HG02938 (cell line): ENCODE results near the gene BCL2A1.
A peak's percentile ranks its signal among the peaks of the same experiment; 100 is the strongest.
"Not testable (repeated sequence)": the region's sequence is repeated elsewhere in the genome, so short reads cannot be mapped to it uniquely, and the experiment has no call there.

Experiments used
- ATAC-seq: cut with Tn5 transposase; IDR thresholded peaks from one replicate; pipeline ENCODE4 v1.9.1; 2021; ENCODE audit warnings: mild to moderate bottlenecking, moderate library complexity; ENCODE audit not compliant: unreplicated experiment

Gene BCL2A1

DNA sequence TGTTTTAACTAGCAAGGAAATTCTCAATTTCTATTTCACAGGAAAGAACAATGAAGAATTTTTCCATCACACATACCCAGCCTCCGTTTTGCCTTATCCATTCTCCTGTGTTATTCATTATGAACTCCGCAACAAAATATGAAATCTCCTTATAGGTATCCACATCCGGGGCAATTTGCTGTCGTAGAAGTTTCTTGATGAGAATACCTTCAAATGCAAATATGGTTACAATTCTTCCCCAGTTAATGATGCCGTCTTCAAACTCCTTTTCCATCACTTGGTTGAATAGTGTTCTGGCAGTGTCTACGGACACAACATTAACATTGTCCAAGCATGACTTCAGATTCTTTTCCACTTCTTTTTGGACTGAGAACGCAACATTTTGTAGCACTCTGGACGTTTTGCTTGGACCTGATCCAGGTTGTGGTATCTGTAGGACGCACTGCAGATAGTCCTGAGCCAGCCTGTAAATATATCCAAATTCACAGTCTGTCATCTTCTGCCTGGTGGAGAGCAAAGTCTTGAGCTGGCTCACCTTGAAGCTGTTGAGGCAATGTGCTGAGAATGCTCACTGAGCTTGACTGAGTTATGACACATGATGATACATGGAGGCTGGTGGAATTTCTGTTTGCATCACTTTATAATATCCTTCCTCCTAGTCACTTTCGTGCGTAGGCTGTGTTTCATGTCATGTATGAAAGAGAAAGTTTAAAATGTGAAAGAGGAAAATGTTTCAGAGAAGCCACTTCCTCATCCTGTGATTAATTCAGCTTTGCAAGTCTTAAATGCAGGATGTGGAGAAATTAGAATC is at the start of gene BCL2A1:
Gene BCL2A1, minus strand, starts transcription at position 573 of the 811 bp plus-strand sequence. Its CDS starts 77 bp downstream, at position 496.
- peak; percentile 69 for ATAC-seq

DNA sequence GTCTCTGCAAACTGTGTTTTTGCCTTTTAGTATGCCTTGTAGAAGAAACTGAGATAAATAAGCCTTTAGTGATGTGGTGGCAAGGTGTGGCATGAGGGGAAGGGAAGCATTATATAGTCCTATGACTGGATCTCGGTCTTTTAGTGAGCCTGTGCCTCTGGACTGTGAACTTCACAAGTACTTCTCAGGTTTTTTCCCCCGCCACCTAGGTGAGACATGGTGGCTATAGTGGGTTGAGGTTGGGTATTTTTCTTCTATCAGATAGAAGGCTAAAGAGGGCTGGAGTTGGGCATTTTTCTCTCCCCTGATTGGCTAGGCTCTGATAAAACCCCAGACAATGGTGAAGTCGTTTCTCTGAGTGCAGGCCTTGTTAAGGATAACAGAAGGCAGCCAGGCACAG is 49.7 kb upstream of the BCL2A1 start:
- ATAC-seq, result no peak

DNA sequence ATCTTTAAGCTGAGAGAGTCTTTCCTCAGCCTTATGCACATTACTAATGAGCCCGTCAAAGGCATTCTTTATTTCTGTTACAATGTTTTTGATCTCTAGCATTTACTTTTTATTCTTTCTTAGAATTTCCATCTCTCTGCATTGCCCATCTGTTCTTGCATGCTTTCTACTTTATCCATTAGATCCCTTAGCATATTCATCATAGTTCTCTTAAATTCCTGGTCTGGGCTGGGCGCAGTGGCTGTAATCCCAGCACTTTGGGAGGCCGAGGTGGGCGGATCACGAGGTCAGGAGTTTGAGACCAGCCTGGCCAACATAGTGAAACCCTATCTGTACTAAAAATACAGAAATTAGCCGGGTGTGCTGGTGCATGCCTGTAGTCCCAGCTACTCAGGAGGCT is 49.2 kb upstream of the BCL2A1 start:
- ATAC-seq, result not testable (repeated sequence)

DNA sequence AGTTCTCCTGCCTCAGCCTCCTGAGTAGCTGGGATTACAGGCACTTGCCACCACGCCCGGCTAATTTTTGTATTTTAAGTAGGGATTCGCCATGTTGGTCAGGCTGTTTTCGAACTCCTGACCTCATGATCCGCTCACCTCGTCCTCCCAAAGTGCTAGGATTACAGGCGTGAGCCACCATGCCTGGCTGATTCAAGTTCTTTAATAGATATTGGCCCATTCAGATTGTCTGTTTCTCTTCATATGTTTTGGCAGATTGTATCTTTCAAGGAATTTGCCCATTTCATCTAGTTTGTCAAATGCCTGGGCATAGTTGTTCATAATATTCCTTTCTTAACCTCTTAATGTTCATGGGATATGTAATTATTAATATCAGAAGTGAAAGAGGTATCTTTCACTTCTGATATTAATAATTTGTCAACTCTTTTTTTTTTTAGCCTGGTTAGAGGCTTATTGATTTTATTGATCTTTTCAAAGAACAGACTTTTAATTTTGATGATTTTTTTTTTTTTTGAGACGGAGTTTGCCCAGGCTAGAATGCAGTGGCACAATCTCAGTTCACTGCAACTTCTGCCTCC is 48.3 kb upstream of the BCL2A1 start:
- no peak for ATAC-seq

DNA sequence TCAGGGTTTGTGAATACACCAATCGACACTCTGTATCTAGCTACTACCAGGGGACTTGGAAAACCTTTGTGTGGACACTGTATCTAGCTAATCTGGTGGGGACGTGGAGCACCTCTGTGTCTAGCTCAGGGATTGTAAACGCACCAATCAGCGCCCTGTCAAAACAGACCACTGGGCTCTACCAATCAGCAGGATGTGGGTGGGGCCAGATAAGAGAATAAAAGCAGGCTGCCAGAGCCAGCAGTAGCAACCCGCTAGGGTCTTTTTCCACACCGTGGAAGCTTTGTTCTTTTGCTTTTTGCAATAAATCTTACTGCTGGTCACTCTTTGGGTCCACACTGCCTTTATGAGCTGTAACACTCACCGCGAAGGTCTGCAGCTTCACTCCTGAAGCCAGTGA is 46.1 kb upstream of the BCL2A1 start:
- ATAC-seq, result not testable (repeated sequence)

DNA sequence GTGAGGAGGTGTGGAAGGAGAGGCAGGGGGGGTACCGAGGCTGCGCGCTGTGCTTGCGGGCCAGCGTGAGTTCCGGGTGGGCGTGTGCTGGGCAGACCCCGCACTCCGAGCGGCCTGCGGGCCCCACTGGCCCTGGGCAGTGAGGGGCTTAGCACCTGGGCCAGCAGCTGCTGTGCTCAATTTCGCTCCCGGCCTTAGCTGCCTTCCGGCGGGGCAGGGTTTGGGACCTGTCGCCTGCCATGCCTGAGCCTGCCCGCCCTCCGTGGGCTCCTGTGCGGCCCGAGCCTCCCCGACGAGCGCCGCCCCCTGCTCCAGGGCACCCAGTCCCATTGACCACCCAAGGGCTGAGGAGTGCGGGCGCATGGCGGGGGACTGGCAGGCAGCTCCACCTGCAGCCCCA is 45.5 kb upstream of the BCL2A1 start:
- not testable (repeated sequence) for ATAC-seq

DNA sequence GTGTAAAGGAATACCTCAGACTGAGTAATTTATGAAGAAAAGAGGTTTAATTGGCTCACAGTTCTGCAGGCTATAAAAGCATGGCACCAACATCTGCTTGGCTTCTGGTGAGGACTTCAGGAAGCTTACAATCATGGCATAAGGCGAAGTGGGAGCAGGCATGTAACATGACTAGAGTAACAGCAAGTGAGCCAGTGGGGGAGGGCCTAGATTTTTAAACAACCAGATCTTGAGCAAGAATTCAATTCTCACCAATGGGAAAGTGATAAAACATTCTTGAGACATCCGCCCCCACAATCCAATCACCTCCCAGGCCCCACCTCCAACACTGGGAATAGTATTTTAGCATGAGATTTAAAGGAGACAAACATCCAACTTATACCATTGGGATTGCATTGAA is 44.2 kb upstream of the BCL2A1 start:
- no peak for ATAC-seq

DNA sequence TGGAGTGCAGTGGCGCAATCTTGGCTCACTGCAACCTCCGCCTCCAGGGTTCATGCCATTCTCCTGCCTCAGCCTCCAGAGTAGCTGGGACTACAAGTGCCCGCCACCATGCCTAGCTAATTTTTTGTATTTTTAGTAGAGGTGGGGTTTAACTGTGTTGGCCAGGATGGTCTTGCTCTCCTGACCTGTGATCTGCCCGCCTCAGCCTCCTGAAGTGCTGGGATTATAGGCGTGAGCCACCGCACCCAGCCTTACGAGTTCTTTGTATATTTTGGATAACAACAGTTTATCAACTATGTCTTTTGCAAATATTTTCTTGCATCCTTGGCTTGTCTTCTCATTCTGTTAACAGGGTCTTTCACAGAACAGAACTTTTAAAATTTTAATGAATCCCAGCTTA is 43.2 kb upstream of the BCL2A1 start:
- not testable (repeated sequence) for ATAC-seq

DNA sequence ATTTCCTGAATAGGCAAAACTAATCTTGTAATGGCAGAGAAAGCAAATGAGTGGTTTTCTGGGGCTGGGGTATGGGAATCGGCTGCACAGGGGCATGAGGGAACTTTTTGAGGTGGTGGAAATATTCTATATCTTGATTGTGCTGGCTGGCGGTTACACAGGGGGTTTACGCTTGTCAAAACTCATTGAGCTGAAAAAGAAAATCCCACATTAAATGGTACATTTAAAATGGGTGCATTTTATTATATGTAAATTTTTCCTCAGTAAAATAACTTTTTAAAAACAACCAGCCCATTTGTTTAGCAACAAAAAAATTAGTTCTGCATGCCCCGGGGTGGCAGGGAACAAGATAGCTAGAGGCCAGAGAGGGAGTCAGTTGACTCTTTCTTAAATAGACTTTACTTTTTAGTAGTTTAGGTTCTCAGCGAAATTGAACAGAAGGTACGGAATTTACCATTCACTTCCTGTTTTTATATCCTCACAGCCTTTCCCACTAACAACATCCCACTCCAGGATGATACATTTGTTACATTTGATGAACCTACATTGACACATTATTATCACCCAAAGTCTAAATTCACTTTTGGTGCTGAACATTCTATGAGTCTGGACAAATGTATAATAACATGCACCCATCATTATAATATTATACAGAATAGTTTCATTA is 41.2 kb upstream of the BCL2A1 start:
- no peak for ATAC-seq

DNA sequence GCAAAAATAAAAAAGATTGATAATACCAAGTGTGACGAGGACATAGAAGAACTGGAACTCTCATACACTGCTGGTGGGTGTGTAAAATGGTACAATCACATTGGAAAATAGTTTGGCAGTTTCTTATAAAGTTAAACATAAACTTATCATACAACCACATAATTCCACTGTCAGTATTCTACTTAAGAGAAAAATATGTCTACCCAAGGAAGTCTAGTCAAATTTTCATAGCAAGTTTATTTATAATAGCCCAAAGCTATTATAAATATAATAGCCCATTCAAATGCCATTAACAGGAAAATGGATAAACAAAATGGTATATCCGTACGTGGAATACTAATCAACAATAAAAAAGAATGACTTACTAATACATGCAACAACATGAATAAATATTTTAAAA is 40.6 kb upstream of the BCL2A1 start:
- ATAC-seq, result no peak

DNA sequence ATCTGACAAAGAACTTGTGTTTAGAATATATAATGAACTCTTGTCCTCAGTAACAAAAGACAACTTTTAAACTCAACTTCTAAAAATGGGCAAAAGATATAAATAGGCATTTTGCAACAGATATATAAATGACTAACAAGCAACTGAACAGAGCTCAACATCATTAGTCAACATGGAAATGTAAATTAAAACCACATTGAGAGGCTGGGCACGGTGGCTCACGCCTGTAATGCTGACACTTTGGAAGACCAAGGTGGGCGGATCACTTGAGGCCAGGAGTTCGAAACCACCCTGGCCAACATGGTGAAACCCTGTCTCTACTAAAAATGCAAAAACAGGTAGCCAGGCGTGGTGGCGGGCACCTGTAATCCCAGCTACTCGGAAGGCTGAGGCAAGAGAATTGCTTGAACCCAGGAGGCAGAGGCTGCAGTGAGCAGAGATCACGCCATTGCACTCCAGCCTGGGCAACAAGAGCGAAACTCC is 40.1 kb upstream of the BCL2A1 start:
- peak; percentile 58 for ATAC-seq

DNA sequence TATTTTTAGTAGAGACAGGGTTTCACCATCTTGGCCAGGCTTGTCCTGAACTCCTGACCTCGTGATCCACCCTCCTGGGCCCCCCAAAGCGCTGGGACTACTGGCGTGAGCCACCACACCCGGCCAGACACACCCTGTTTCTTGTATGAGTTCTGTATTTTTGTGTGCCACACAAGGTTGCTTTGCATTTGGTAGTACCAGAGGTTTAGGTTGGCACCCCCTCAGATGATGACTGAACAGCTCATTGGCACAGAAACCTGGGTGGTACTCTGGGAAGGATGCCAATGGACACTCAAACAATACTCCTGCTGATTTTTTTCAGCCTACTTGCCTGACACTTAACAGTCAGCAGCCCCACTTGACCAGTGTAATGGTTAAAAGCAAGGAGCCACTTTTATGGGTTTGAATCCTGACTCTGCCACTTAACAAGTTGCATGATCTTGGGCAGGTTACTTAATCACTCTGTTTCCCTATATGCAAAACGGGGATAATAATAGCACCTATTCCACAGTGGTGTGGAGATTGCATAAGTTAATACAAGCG is 39.2 kb upstream of the BCL2A1 start:
- ATAC-seq, result no peak

DNA sequence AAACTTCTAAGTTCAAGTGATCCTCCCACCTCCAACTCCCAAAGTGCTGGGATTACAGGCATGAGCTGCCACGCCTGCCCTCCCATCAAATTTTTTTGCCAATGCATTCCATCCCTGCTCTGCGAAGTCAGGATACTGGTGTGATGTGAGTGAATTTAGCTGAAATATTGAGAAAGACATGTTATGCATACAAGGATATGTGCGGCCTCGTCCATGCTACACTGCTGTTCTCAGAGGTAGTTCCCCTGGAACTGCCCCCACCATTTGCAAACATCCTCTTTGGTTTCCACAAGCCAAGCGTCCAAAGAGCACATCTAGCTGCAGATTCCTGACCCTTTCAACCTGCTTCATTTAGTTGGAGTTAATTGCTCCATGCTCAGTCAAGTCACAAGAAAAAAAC is 36.5 kb upstream of the BCL2A1 start:
- no peak for ATAC-seq

DNA sequence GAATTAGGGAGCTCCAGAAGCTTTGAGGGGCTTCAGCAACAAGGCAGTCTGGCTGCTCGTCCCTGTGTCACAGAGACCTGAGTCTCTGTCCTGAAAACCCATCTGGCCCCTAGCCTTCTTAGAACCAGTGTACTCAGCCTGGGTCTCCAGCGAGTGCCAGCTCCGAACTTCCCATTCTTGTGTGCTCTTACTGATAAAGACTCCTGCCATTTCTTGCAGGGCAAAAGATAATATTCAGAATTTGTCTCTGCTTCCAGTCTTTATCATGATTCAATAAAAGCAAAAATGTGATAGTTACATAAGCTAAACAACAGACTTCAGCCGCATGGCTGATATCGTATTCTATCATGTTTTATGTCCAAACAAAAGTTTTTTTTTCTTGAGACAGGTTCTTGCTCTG is 36.0 kb upstream of the BCL2A1 start:
- ATAC-seq, result no peak

DNA sequence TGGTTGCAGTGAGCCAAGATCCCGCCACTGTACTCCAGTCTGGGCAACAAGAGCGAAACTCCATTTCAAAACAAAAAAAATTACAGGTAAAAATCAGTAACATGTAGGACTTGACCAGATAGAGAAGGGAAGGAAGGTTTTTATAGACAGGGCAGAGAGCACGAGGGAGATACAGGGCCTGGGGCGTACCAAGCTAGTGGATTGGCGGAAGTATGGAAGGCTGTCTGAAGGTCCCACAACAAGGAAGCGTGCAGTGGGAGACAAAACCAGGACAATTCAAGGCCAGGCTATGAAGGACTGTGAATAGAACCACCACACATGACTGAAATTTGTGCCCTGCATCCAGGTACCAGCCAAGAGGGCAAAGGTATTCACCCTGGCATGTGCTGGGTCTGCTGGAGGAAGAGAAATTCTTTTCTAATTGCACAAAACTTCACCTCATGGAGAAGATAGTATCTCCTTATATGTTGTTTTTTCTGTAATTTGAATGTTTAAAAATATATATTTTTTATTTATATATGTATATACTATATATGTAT is 33.0 kb upstream of the BCL2A1 start:
- ATAC-seq, result no peak

DNA sequence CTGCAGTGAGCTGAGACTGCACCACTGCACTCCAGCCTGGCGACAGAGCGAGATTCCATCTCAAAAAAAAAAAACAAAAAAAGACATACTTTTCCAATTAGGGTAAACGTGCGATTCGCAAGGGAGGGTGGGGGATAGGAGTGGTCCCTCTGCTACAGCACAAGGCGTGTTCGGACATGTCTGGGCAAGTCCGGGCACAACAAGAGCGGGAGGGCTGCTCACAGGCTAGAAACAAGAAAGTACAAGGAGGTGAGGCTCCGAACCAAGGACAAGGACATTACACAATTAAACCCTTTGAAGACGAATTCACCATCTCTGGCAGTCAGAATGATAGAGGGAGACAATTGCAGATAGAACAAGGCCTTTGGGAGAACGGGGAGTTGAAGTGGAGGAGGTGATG is 32.2 kb upstream of the BCL2A1 start:
- no peak for ATAC-seq

DNA sequence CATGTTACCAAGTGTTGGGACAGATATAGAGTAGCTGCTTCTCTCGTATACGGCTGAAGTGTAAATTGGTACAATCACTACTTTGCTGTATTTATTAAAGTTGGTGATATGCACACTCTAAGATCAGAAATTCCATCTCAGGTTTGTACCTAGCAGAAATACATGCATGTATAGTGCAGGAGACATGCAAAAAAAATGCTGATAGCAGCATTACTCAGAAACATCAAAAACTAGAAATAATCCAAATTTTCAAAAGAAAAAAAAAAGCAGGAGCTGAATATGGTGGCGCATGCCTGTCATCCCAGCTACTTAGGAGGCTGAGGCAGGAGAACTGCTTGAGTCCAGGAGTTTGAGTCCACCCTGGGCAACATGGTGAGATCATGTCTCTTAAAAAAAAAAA is 31.3 kb upstream of the BCL2A1 start:
- no peak for ATAC-seq

DNA sequence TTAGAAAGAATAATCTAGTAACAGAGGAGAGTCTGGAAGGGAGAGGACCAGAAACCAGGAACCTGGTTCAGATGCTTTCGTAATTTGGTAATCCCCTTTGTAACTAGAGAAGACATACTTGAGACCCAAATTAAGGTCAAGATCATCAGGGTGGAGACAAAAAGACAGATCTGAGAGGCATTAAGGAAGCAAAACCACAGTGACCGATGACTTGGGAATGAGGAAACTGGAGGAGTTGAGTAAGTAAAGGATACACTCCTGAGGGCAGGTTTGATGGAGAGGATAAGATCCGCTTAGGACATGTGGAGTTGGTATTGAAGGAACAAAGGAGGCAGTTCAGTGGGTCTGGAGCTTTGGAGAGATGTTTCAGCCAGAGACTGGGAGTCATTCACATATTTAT is 23.6 kb upstream of the BCL2A1 start:
- ATAC-seq, result no peak

DNA sequence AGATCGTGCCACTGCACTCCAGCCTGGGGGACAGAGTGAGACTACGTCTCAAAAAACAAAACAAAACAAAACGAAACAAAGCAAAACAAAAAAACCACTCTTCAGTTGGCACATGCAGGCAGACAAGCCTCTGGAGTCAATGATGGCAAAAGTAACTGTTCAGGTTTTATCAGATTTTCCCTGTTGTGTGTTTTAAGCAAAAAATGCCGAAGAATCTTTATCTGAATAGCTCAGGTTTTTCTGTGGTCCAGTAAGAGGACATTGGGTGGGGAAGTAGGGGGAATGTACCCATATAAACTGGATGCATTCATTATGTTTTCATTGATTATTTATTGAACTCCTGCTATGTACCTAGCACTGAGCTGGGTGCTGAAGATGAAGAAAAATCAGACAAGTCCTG is 20.8 kb upstream of the BCL2A1 start:
- ATAC-seq, result no peak

DNA sequence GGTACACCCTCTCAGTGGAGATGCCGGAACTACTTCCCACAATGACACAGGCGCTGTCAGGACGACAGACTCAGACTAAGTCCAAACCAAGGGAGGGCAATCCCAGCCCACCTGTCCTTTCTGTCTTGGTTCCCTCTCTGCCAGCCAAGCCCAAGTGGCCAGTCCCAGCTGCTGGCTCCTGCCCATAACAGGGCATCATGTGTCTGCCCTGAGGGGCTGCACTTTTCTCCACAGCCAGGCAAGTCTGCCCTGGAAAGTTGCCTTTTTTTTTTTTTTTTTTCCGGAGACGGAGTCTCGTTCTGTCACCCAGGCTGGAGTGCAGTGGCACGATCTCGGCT is 20.0 kb upstream of the BCL2A1 start:
- ATAC-seq, result no peak

DNA sequence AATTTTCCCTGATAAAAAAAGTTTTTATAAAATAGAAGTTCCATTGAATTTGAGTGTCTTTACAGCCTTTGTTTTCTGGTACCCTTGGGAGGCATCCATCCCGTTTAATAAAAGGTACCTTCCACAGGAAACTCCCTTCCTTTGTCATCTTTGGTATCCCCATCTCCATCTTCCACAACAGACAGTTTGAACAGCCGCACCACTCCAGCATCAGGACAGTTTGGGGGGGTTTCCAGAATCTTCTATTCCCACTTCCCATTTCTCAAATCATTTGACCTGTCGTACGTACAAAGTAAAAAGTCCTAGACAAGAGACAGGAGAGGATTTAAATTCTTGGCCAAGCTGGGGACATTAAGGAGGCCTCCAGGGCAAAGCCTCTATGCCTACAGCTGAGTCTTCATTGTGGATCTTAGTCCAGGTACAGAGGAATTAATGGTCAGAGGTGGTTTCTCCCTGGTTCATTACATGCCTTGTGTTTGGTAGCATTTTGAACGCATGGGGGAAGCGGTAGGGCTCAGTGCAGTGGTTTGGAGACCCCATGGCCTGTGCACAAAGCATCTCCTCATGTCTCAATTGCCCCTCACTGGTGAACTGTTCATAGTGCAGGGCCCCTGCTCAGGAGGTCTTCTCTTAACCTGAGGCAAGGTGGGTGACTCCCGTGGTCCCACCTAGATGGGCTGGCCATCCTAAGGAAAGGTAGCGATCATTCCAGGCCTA is 19.4 kb upstream of the BCL2A1 start:
- ATAC-seq, result no peak
